Activated naive CD8-positive, alpha-beta T cell treated with anti-CD3 and anti-CD28 coated beads, Interleukin-2, amount 50 U/mL, for 16 hours (primary cell): Measurements from ENCODE around the gene IFNLR1.
"Not testable (repeated sequence)": the region's sequence is repeated elsewhere in the genome, so short reads cannot be mapped to it uniquely, and the experiment has no call there.

Experiments used
- DNase-seq: peaks from one replicate; pipeline ENCODE4 v3.0.0-alpha.2; 2020; ENCODE audit warnings: low read depth, low spot score

Gene IFNLR1

DNA sequence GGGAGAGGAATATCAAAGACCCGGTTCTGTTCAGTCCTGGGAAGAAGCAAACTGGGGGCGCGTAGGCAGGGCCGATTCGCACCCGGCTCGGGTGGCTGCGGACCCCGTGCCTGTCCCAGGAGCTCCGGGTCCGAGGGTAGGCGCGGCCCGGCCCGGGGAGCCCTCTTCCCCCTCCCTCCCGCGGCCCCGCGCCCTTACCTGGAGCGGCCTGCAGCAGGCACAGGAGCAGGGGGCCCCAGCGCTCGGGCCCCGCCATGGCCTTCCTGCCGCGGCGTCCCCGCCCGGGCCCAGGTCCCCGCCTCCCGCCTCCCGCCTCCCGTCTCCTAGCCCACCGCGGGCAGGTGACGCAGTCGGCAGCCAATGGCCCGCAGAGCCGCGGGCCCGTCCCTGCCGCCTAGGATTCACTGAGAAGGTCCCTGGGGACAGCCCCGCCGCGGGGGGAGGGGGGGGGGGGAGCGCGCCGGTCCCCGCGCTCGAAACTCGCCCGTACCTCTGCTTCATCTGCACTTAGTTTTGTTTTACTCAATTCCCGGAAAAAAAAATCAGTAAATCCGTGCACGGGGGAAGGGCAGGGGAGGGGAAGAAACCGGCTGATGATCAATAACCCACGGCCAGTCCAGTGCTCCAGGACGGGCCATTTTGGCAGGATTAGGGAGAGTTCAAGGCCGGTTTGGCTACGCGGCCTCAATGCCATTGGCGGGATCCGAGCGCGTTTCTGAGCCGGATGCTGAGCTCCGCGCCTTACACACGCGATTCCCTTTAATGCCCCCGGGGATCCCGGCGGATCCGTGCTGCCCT lies at the start of gene IFNLR1:
Gene IFNLR1 (minus strand): TSS at position 297 of the 798 bp plus-strand sequence. CDS start 41 bp downstream, at position 256.
- DNase-seq: peak; percentile 42

DNA sequence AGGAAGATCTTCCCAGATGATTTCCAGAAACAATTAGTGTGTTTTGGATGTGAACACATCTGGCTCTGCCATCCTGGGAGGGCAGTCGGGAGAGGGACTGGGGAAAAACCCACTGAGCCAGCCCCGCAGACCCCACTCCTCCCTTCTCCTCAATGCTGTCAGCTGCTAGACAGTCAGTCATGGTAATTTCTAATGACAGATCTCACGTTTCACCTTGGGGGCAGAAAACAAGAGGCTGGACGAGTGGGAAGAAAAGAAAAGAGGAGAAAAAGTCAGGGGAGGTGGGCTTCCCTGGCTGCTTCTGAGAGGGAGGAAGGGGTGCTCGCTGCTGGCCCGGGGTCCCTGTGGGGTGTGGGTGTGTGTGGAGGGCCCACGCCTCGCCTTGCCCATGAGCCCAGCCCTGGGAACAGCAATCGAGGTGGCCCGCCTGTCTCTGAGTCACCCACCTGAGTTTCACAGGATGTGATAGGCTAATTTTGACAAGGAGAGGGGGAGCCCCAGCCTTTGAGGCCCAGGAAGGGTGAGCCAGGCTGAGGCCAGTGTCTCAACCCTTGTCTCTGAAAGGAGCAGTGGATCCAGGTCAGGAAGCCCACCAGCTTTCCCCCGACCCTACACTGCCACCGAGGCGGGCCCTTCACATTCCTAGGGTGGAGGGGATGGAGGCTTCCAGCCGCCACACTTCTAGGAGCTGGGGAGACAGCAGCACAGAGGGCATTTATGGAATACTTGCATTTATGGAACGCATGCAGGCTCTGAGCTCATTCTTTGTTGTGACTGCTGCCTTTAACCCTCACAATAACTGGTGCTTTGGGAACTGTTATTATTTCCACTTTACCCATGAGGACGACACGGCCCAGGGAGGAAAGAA lies 49.1 kb upstream of the IFNLR1 start:
- DNase-seq: no peak

DNA sequence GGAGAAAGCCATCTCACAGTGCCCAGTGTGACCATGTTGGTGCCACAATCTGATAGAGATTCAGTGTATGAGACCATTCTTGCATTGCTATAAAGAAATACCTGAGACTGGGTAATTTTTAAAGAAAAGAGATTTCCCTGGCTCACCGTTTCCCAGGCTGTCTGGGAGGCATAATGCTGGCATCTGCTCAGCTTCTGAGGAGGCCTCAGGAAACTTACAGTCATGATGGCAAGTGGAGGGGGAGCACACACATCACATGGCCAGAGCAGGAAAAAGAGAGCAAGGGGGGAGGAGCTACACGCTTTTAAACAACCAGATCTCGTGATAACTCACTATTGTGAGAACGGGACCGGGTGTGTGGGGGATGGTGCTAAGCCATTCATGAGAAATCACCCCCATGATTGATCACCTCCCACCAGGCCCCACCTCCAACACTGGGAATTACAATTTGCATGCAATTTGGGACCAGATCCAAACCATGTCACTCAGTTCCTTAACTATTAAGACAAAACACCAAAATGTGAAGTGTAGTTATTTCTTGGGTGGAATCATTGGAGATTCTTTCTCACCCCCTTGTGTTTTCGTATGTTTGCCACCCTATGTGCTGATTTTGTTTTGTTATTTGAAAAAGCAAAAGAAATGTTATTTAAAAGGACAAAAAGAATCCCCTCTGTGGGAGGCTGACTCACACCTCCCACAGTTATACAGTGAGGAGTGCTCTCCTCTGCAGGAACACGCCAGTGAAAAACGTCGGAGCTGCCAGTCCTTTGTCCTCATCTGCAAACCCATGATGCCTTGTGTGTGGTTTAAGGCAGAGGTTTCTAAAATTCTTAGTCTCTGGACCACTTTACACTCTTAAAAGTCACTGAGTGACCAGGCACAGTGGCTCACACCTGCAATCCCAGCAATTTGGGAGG lies 46.9 kb upstream of the IFNLR1 start:
- DNase-seq: no peak

DNA sequence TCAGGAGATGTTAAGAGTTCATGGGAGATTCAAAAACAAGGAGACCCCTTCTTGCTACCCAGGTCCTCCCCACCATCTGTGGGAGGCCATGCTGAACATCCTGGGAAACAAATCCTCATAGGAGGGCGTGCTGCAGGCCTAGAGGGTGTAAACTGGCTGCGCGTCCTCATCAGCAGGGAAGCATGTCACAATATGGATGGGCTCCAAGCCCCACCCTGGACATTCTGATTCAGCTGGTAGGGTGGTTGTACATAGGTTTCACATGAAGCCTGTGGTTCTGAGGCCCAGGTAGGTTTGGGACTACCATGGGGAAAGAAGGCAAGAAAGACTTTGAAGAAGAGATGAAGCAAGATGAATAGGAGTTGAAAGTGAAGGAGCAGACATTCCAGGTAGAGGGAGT lies 44.6 kb upstream of the IFNLR1 start:
- DNase-seq: no peak

DNA sequence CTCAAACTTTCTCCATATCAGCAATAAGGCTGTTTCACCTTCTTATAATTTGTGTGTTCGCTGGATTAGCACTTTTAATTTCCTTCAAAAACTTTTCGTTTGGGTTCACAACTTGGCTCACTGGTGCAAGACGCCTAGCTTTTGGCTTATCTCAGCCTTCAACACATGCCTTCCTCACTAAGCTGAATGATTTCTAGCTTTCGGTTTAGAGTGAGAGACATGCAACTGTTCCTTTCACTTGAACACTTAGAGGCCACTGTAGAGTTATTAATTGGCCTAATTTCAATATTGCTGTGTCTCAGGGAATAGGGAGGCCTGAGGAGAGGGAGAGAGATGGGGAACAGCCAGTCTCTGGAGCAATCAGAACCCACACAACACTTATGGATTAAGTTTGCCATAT lies 41.2 kb upstream of the IFNLR1 start:
- no peak for DNase-seq

DNA sequence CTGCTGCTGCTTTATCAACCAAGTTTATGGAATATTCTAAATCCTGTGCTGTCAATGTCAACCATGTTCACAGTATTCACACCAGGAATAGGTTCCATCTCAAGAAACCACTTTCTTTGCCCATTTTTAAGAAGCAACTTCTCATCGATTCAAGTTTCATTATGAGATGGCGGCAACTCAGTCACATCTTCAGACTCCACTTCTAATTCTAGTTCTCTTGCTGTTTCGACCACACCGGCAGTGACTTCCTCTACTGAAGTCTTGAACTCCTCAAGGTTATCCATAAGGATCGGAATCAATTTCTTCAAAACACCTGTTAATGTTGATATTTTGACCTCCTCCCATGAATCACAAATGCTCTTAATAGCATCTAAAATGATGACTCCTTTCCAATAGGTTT lies 39.7 kb upstream of the IFNLR1 start:
- no peak for DNase-seq

DNA sequence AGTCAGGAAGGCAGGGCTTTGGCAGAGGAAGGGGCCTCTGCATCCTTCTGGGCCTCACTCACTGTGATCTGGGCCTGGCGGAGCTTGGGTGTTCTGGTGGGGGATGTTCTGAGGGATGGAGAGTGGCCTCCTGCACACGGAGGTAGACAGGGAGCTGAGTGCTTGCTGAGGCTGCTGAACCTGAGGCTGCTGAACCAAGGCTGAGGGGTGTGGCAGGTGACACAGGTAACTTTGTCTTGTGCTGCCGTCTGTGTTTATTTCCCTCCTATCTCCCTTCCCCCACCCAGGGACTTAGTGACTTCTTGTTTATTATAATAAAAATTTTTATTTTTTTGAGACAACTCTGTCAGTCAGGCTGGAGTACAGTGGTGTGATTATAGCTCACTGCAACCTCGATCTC lies 37.7 kb upstream of the IFNLR1 start:
- DNase-seq: no peak

DNA sequence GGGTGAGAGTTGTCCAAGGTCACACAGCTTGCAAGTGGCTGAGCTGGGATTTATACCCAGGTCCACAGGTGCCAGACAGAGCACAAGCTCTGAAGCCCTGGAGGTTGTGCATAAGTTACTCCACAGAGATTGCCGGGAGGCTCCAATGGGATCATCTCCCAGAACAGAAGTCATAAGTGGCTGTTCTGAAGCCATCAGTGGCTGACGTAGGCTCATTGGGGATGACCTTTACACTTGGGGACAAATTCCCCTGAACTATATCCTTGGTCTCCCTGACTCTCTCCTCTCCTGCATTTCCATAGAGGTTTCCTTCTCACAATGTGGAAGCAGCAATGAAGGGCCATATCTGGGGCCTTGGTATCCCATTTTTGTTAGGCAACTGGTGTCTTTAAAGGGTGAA lies 37.0 kb upstream of the IFNLR1 start:
- DNase-seq: no peak

DNA sequence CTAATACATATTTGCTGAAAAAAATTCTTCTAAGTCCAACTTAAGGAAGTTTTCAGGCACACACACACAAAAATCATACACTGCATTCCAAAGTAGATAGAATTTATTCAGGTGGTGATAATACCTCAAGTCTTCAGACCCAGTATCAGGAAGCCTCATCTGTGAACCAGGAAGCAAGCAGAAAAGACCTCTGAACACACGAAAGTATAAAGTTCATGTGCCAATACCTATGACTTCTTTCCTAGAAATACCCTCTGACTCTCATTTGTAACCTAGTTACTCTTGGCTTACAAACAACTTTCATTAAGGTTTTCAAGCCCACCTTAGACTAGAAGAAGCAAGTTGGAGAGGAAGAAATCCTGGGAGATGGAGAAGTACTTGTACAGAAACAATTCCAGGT lies 35.7 kb upstream of the IFNLR1 start:
- no peak for DNase-seq

DNA sequence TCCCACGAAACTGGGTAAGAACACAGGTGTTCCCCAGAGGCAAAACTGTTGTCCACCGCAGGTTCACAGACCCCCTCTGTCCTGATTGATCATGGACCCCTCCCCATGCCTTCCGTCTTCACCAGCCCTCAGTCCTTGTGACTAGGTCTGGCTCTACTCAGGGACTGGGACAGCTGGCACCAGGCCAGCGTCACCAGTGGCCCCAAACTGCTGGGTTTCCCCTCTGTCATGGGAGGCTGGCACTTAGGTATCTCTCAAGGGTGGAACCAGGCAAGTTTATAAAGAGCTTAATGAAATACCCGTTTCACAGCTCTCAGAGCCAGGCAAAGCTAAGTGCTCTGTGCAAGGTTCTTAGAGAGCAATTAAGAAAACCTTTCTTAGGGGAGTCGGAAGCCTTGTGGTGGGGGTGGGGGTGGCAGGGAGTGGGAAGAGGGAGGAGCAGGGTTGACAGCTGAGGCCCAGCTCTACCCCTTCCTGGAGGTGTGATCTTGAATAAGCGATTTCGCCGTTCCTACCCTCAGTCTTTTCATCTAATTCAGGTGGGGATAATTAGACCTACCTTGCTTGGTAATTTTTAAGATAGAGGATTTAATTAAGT lies 35.0 kb upstream of the IFNLR1 start:
- no peak for DNase-seq

DNA sequence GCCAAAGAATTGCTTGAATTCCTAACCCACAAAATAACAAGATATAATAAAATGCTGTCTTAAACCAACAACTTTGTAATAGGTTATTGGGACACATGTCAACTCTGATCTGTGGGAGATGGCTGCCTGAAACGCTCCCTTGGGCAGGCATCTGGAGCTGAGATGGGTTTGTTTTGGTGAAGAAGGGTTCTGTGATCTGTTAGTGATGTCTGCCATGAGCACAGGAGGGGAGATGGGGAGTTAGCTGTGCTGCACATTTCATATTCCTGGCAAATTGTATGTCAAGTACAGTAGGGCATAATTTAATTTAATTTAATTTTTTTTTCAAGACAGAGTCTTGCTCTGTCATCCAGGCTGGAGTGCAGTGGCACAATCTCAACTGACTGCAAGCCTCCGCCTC lies 34.2 kb upstream of the IFNLR1 start:
- no peak for DNase-seq

DNA sequence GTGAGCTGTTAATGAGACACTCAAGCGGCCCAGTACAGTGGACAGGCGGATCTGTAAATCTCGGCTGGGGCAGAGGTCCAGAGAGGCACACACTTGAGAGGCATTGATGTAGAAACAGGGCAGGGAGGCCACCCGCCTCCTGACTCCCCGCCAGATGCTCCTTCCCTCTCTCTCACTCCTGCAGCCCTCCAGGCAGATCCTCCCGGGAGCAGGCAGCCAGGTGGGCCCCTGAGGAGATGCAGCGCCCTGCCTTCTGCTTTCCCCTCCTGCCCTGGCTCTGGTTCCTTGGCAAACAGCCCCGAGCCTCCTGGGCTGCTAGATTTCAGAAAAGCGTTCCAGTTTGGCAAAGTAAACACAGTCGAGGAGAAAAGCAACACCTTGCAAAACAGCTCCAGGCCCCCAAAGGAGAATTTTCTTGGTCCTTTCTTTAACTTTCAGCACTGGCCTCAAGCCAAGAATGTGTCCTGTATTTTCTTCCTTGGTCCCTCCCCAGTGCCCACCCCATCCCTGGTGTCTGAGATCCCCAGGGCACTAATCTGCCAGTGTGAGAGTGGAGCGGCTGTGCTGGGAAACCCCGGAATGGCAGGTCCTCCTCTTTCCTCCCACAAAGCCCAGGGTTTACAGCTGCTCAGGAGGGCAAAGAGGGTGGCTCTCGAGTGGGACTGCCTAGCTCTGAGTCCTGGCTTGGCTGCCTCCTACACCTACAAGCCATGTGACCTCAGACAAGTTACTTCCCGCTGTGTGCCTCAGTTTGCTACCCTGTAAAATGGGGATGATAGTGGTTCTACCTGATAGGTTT lies 29.4 kb upstream of the IFNLR1 start:
- no peak for DNase-seq

DNA sequence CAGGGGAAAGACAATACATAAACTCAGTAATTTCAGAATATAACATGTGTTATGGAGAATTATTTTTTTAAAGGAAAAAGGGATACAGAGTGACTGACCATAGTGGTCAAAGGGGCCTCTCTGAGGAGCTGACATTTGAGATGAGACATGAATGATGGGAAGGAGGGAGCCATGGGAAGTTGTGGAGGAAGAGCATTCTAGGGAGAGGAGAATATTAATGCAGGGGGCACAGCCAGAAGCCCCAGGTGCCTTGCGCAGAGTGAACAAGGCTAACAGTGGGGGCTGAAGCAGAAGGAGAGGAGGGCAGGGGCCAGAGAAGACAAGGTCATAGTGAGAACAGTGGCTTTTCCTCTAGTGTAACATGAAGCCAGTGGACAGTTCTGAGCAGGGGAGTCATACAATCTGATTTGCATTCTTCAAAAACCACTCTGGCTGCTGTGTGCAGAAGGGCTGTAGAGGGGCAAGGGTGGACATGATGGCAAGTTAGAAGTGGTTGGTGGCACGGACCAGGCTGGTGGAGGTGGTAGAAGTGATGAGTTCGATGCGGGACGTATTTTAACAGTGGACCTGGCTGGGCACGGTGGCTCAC lies 28.2 kb upstream of the IFNLR1 start:
- DNase-seq: no peak

DNA sequence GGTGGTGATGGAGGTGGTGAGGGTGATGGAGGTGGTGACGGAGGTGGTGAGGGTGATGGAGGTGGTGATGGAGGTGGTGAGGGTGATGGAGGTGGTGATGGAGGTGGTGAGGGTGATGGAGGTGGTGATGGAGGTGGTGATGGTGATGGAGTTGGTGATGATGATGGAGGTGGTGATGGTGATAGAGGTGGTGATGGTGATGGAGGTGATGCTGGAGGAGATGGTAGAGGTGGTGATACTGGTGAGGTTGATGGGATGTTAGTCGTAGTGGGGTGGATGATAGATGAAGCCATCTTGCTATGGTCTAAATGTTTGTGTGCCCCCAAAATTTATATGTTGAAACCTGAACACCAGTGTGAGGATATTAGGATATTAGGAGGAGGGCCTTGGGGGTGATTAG lies 25.3 kb upstream of the IFNLR1 start:
- no peak for DNase-seq

DNA sequence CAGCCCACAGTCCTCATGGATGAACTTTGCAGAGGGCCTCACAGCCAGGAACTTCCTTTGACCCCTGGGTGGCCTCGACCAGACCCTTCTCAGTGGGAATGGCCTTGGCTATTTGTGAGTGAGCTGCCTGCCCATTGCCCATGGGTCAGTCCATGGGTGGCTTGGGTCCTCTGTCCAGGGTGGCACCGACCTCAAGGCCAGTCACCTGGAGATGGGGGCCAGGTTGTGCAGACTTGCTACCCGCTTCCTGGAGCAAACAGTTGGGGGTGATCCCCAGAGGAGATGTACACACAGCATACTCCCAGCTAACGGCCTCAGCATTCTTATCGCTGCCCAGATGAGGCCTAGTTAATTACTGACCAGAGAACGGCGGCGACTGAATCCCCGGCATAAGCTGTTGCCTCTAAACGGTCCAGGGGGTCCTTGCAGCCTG lies 23.1 kb upstream of the IFNLR1 start:
- no peak for DNase-seq

DNA sequence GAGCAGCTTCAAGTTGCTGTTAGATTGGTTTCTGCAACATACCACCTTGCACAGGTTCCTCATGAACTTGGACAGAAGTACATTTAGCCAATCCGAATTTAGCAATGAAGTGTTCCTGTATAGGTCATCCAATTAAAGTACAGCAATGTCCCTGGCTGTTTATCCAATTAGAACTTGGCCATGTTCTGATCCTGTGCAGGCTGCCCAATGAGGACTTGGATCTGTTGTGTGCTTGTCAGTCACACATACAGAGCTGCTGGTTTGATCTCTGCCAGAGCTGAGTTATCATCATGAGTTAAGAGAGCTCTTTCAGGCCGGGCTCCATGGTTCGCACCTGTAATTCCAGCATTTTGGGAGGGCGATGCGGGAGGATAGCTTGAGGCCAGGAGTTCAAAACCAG lies 22.0 kb upstream of the IFNLR1 start:
- DNase-seq: no peak

DNA sequence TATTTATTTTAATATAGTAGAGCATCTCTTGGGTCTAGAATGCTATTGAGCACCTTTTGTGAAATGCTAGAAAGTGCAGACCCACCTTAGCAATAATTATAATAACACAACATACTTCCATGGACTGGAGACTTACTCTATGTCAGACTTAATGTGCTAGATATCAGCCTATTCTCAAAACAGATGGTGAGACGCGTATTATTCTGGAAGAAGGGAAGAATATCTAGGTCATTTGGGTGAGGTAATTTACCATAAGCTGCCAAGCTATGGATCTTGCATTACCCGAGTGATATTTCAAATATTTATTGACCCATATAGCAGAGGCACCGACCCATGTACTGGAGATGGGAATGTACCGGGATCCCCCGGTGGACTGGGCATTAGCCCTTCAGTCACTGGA lies 20.6 kb upstream of the IFNLR1 start:
- DNase-seq: no peak

DNA sequence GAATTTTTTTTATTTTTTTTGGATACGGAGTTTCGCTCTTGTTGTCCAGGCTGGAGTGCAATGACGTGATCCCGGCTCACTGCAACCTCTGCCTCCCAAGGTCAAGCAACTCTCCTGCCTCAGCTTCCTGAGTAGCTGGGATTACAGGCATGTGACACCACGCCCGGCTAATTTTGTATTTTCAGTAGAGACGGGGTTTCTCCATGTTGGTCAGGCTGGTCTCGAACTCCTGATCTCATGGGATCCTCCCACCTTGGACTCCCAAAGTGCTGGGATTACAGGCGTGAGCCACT lies 20.3 kb upstream of the IFNLR1 start:
- DNase-seq: not testable (repeated sequence)

DNA sequence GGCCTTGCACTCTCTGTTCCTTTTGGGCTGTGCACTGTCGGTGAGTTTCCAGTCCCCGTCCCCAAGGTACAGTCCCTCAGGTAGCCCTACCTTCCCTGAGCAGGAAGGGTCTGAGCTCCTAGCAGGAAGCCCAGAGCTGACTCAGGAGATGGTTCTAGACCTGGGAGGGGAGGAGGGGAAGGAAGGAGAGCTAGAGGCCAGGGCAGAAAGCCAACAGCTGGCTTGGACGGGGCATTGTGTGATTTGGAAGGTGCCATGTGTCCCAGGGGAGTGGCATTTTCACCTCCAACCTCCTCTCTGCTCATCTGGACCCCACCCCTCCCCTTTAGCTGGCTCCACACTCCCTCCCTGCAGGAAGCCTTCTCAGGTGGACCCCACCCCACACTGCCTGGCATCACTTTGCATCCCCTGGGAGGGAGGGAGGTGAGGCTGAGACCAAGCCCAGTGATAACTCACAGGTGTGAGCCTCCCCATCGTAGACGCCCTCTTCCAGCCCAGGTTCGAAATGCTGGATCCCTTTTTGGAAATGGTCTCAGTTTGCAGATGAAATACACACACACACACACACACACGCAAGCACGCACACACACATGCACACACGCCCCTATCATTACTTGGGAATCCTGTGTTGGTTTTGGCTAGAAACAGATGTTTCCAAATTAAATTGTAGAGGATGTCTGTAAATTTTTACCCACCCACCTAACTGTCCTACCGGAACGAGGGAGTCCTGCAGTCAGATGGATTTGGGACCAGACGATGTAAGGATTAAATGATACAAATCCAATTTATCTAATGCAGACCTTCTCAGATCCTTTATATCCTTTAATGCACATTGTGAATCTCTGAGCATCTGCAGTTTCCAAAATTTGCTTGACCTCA lies 19.7 kb upstream of the IFNLR1 start:
- no peak for DNase-seq
